ENCODE data around the gene RHBDL1.

RHBDL1 gene

DNA sequence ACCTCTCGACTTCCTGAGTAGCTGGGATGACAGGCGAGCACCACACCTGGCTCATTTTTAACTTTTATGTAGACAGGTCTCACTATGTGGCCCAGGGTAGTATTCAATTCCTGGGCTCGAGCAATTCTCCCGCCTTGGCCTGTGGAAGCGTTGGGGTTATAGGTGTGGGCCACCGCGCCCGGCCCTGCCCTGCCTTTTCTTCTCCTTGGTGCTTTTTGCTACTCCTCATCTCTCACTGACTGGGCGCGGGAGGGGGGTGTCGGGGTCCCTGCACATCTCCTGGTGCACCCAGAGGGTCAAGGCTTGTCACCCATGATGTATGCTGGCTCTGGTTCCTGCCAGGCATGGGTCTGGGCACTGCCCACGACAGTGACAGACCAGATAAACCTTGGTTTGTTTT lies 30.9 kb upstream of the RHBDL1 start:
- H3K4me3 ChIP-seq (ENCODE audit: low read length) = no peak overlapping the region
- TF ChIP-seq, protein P1, sequence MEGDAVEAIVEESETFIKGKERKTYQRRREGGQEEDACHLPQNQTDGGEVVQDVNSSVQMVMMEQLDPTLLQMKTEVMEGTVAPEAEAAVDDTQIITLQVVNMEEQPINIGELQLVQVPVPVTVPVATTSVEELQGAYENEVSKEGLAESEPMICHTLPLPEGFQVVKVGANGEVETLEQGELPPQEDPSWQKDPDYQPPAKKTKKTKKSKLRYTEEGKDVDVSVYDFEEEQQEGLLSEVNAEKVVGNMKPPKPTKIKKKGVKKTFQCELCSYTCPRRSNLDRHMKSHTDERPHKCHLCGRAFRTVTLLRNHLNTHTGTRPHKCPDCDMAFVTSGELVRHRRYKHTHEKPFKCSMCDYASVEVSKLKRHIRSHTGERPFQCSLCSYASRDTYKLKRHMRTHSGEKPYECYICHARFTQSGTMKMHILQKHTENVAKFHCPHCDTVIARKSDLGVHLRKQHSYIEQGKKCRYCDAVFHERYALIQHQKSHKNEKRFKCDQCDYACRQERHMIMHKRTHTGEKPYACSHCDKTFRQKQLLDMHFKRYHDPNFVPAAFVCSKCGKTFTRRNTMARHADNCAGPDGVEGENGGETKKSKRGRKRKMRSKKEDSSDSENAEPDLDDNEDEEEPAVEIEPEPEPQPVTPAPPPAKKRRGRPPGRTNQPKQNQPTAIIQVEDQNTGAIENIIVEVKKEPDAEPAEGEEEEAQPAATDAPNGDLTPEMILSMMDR (conservative IDR thresholded peaks at IDR 0.05; ENCODE audit: low read depth, low read length) = no peak

DNA sequence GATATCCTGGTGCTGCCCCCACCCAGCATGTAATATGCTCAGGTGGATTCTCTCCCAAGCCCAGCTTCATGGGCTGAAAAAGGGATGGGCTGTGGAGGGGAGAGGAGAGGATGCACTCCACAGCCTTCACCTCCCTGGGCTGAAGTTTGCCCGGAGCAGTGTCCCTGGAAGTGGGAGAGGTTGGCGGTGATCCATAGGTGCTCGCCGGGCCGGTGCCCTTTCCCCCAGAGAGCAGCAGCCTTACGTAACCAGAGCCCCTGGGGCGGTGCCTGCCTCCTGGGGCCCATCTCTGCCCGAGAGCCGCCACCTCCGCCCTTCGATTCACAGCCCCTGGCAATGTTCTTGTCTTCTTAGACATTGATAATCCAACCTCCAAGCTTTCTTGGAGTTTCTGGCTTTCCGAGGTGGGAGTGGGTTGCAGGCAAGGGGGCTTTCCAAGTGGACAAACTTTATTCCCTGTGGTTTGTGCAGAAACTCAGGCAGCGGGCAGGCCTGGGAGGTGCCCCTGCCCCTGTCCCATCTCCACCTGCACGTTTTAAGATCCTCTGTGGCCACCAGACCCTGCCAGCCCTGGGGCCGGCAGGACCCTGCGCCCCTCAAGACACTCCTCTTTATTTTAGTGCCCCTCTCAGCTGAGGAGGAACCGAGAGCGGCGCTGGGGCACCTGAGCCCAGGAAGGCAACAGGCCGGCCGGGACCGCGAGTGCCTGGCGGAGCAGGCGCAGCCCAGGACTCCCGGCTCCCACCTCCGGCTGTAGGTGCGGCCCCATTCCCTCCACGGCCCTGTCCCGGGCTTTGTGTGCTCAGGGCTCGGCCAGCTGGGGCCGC lies 29.4 kb upstream of the RHBDL1 start:
- DNase-seq (ENCODE audit: low read depth) = no peak
- no peak overlapping the region for H3K4me3 ChIP-seq (ENCODE audit: low read length)
- TF ChIP-seq, protein P1 (conservative IDR thresholded peaks at IDR 0.05; ENCODE audit: low read depth, low read length) = no peak

More for the DNA sequence above, 30.9 kb upstream of the RHBDL1 start:
- DNase-seq (ENCODE audit: low read depth) = no peak

DNA sequence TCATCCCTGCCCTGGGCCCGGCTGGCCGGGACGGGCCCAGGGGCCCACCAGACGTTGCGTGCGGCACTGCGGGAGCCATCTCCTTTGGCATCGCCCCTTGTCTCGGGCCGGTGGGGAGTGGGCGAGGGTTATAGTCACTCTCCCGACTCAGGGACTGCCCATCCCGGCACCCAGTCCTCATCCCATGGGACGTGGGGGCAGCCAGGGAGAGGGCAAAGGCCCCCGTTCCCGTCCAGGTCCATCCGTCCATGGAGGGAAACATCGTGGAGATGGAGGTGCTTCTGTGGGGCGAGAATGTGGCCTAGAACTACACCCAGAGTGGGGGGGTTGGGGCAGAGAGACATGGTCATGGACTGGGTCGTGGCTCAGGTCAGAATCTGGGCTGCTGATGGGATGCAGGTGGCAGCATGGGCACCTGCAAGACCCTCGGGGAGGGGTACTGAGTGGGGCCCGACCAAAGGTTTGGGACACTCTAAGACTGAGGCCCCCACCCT lies 28.7 kb upstream of the RHBDL1 start:
- no peak for DNase-seq (ENCODE audit: low read depth)
- TF ChIP-seq, protein P1 (conservative IDR thresholded peaks at IDR 0.05; ENCODE audit: low read depth, low read length) = no peak

DNA sequence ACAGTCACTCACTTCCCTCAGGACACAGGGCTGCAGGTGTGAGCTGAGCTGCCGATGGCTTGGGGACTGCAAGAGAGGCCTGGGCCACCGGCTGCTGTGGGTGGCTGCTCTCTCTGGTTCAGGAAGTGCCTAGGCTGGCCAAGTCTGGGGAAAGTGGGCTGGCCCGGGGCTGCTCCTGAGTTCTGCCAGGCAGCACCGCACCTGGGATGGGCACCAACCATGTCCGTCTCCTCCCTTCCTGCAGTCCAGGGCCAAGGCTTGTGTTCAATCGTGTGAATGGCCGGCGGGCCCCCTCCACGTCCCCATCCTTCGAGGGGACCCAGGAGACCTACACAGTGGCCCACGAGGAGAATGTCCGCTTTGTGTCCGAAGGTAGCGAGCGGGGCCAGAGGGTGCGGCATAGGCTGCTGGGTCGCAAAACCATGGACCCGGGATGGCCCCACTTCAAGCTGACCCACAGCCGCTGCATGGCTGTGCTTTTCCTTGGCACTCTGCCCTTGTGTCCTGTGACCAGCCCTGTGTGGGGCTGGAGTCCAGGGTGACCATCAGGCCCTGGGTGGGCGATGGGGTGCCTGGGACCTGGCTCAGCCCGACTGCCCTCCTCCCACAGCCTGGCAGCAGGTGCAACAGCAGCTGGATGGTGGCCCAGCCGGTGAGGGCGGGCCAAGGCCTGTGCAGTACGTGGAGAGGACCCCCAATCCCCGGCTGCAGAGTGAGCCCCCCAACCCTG lies 28.1 kb upstream of the RHBDL1 start:
- TF ChIP-seq, protein P1 (conservative IDR thresholded peaks at IDR 0.05; ENCODE audit: low read depth, low read length) = no peak
- H3K4me3 ChIP-seq (ENCODE audit: low read length) = no peak overlapping the region
- no peak for DNase-seq (ENCODE audit: low read depth)

More for the DNA sequence above, 28.7 kb upstream of the RHBDL1 start:
- H3K4me3 ChIP-seq (ENCODE audit: low read length) = no peak overlapping the region

DNA sequence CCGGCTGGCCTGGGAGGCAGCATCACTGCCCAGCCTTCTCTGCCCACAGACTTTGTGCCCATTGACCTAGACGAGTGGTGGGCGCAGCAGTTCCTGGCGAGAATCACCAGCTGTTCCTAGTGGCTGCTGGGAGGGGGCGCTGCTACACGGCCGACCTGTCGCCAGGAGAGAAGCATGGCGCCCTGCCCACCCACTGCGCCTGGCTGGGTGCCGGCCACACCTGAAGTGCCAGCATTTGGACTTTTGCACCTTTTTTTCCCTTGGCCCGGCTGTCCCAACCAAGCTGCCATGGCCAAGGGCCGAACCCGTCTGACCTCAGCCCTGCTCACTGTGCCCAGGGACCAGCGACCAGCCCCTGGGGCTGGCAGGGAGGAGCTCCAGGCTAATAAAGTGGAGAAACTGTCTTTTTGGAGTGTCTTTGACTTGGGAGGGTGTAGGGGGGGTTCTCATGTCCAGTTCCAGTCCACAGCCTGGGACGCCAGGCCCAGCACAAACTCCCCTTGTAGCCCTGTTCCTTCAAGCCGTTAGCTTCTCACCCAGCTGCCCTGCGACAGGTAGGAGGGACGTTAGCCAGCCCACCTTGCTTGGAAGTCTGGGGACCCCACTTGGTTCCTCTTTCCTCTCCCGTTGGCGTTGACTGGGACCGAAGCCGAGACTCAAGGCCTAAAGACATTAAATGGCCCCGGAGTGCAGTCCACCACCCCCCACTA lies 27.2 kb upstream of the RHBDL1 start:
- H3K4me3 ChIP-seq (ENCODE audit: low read length) = peak overlapping the region; percentile 47
- no peak for DNase-seq (ENCODE audit: low read depth)
- TF ChIP-seq, protein P1 (conservative IDR thresholded peaks at IDR 0.05; ENCODE audit: low read depth, low read length) = peak; percentile 52

DNA sequence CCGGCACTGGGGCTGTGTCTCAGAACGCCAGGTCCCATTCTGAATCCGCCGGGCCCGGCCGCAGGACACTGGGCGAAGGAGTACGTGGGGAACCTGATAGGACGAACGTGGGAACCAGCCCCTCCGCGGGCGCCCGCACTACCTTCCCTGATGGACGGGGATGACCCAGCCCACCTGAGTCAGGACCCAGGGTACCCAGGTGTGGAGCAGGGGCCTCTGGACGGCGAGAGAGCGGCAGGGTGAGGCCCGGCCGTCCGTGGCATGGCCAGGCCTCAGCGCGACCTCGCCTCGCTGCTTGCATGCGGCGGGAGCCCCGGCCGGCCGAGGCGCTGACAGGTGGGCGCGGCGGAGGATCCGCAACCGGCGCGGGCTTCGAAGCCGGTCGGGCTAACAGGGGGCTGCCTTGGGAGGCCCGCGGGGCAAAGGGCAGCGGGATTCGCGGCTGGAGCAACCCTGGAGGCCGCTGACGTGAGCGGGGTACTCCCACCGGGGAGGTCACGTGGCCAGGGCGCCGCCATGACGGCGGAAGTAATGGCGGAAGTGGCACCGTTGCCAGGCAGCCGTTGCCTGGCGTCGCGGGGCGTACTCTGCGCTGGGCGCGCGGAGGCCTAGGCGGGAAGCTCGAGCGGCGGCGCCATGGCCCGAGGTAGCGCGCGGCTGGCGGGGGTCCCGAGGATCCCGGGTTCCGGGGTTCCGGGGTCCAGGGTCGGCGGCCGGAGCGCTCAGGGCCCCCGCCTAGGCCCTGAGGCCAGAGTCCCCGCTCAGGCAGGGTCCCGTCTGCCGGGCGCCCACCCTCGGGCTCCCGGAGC lies 26.5 kb upstream of the RHBDL1 start, which contains the start of gene WDR90:
TSS of gene WDR90 (plus strand) at position 585 of the 809 bp plus-strand sequence. CDS start at position 637, 52 bp downstream.
- peak; percentile 63 for DNase-seq (ENCODE audit: low read depth)
- TF ChIP-seq, protein P1 (conservative IDR thresholded peaks at IDR 0.05; ENCODE audit: low read depth, low read length) = no peak
- H3K4me3 ChIP-seq (ENCODE audit: low read length) = peak within 1 kb of the TSS; percentile 47
